ENCODE data around the gene ZDBF2. TPM values are rescaled to one million over a fixed set of nuclear protein-coding genes. Genes with fewer than 3 reads are reported as not detected.

ZDBF2 gene
- total RNA-seq, 1 experiment from 2014 or later: 31.8 TPM

GRCh38 chr2:206343144-206343543 is 68.7 kb downstream of the ZDBF2 start:
- Histone ChIP-seq H4K8ac (replicated peaks; ENCODE audit: insufficient read length, low read depth, low read length) (no peak overlapping the region), H2AFZ (ENCODE audit: low read length) (no peak overlapping the region), H3K79me2 (ENCODE audit: insufficient read depth, low read length) (no peaks in the 10 kb centered on the region), H3K23ac (ENCODE audit: insufficient read length, low read depth, low read length) (no peak overlapping the region), H3K9ac (ENCODE audit: extremely low read depth, insufficient read length, low read length) (no peak overlapping the region), H2BK20ac (ENCODE audit: low read depth, low read length, poor library complexity, severe bottlenecking) (no peak overlapping the region), H2AK5ac (ENCODE audit: insufficient read length, low read length) (no peak overlapping the region), H3K79me1 (ENCODE audit: insufficient read depth, low read depth, low read length, poor library complexity, severe bottlenecking) (no peaks in the 10 kb centered on the region), H3K4ac (ENCODE audit: low read depth, low read length) (no peak overlapping the region), H3T11ph (ENCODE audit: low read length) (no peak overlapping the region), H3K4me1 (ENCODE audit: insufficient read depth, low read length) (no peaks in the 10 kb centered on the region), H3K27me3 (ENCODE audit: insufficient read depth, low read length) (no peaks in the 10 kb centered on the region), H4K20me1 (ENCODE audit: control insufficient read depth, insufficient read depth, insufficient read length) (no peaks in the 10 kb centered on the region), H3K14ac (ENCODE audit: insufficient read depth, low read length) (no peak overlapping the region), H3K18ac (ENCODE audit: insufficient read length, low read depth, low read length) (no peak overlapping the region), H2BK120ac (ENCODE audit: low read depth, low read length, poor library complexity, severe bottlenecking) (no peak overlapping the region), H3K56ac (ENCODE audit: insufficient read length, low read depth, low read length) (no peak overlapping the region), H4K5ac (ENCODE audit: insufficient read length, low read depth, low read length) (no peak overlapping the region), H4K91ac (ENCODE audit: insufficient read length, low read depth, low read length) (no peak overlapping the region), H3K23me2 (ENCODE audit: insufficient read length, low read depth, low read length, poor library complexity, severe bottlenecking) (no peaks in the 10 kb centered on the region), H2BK15ac (ENCODE audit: low read depth, low read length) (no peak overlapping the region), H2BK12ac (ENCODE audit: insufficient read length, low read depth, low read length) (no peak overlapping the region), H3K4me2 (ENCODE audit: insufficient read depth, insufficient read length, low read length) (no peak overlapping the region), H3K9me3 (ENCODE audit: control insufficient read depth, low read depth, low read length) (no peaks in the 10 kb centered on the region), H2BK5ac (ENCODE audit: insufficient read length, low read length) (no peak overlapping the region), H3K27ac (ENCODE audit: insufficient read length, low read depth, low read length) (no peak overlapping the region)
- WGBS (ENCODE audit: extremely low coverage, insufficient read length, low lambda C conversion rate): no CpG with 5 or more reads among the region's 4 CpGs
- no peaks in the 10 kb centered on the region for H3K27me3 Mint-ChIP-seq (ENCODE audit: low read depth)
- H3K27ac Mint-ChIP-seq: no peak overlapping the region
- H3K36me3 Mint-ChIP-seq (ENCODE audit: insufficient read depth in 1 of 3, low read depth in 3 of 3): peaks cover 6 to 22% (median 11%) of the 10 kb centered on the region in 3 experiments
- peaks cover 4 to 5% of the 10 kb centered on the region in 2 experiments; a peak in 3 of 4 replicates for H3K4me1 Mint-ChIP-seq
- no peak for TF ChIP-seq CTCF (conservative IDR thresholded peaks at IDR 0.05)
- H3K9me3 Mint-ChIP-seq: peaks cover 10 to 11% of the 10 kb centered on the region in 2 experiments
- H3K4me3 Mint-ChIP-seq: no peak overlapping the region
- DNase-seq: no peak

Measured in H9 (cell line).